ENCODE measurements around the gene KCNJ5. TPM values are rescaled to one million over a fixed set of nuclear protein-coding genes. Genes with fewer than 3 reads are reported as not detected.
A peak's percentile ranks its signal among the peaks of the same experiment; 100 is the strongest.

The KCNJ5 gene
- total and polyA plus RNA-seq, 10 of the 15 experiments (the other 5 are each of a cell fraction or from before 2014, with no cell fraction given), result 0.03 TPM; not detected in 8

GRCh38 chr11:128884703-128885338 lies 6.3 kb upstream of the KCNJ5 start:
- Histone ChIP-seq H3K36me3 (ENCODE audit: control insufficient read depth in 2 of 2, insufficient read depth in 2 of 2, low read length in 1 of 2) (no peaks in the 10 kb centered on the region), H4K20me1 (ENCODE audit: control insufficient read depth, insufficient read depth) (no peaks in the 10 kb centered on the region), H3K9ac (ENCODE audit: control insufficient read depth, insufficient read depth, low read length) (no peak overlapping the region), H3K27ac (ENCODE audit: control insufficient read depth, insufficient read depth) (no peak overlapping the region), H3K4me2 (ENCODE audit: control insufficient read depth, insufficient read depth) (no peak overlapping the region), H3K4me1 (ENCODE audit: control insufficient read depth, insufficient read depth, low read length) (no peaks in the 10 kb centered on the region), H3K27me3 (replicated peaks in 1 of 2; ENCODE audit: control insufficient read depth in 2 of 2, insufficient read depth in 2 of 2, low read length in 1 of 2) (peaks cover 7 to 8% of the 10 kb centered on the region in 2 experiments; a peak in 3 of 4 replicates), H2AFZ (ENCODE audit: control insufficient read depth, low read depth, low read length) (no peak overlapping the region), H3K79me2 (ENCODE audit: control insufficient read depth, insufficient read depth, low read length) (no peaks in the 10 kb centered on the region), H3K9me3 (replicated peaks; ENCODE audit: control insufficient read depth, insufficient read depth, low read length) (no peaks in the 10 kb centered on the region), H3K4me3 (no peak overlapping the region)
- no peak for DNase-seq (ENCODE audit: low read depth, low spot score)
- ChIA-PET CTCF (interaction anchor here (0.7 to 10.8 kb wide), 29 partner anchors 8 to 866 kb away, joined by 3 to 480 read pairs (median 4); partner anchors contain the start of gene TP53AIP1), SMC1A (ENCODE audit: uncharacterized antibody, unreplicated experiment) (interaction anchor here (0.7 to 12.3 kb wide), 14 partner anchors 10 to 444 kb away, joined by 3 to 249 read pairs (median 4); no protein-coding TSS in a partner anchor), RAD21 (ENCODE audit: unreplicated experiment) (interaction anchor here (0.6 to 4.2 kb wide), 15 partner anchors 11 to 714 kb away, joined by 3 to 109 read pairs (median 3); no protein-coding TSS in a partner anchor), POLR2A (interaction anchor here (1.5 kb wide), 1 partner anchor 72 kb away, joined by 3 read pairs; no protein-coding TSS in a partner anchor)
- intact Hi-C loops (cut with micrococcal nuclease; ENCODE audit: unreplicated experiment), result loop anchor here (1.0 to 5.0 kb wide), 4 partner anchors 21 to 448 kb away; no protein-coding TSS in a partner anchor
- ATAC-seq, result peak; percentile 95
- 26% methylated on average over 12 of the region's 12 CpGs for WGBS (ENCODE audit: insufficient coverage, insufficient replicate concordance, low lambda C conversion rate, missing lambda C conversion rate)
- in situ Hi-C loops (cut with MboI), result loop anchor here (5.0 to 10.0 kb wide), 2 partner anchors 72 to 450 kb away; no protein-coding TSS in a partner anchor
- FAIRE-seq, result peak; percentile 69
- no TSS peak for BruUV-seq (replicated peaks)
- TF ChIP-seq SMAD1 (IDR thresholded peaks at IDR 0.05; ENCODE audit: low read depth, partially characterized antibody) (no peak), KLF5 (IDR thresholded peaks at IDR 0.05; ENCODE audit: partially characterized antibody) (no peak), SKIL (IDR thresholded peaks at IDR 0.05; ENCODE audit: low read depth, poor library complexity, severe bottlenecking) (peak; percentile 36), RAD51 (IDR thresholded peaks at IDR 0.05) (no peak), TCF7 (IDR thresholded peaks at IDR 0.05; ENCODE audit: borderline replicate concordance) (no peak), SMC3 (IDR thresholded peaks at IDR 0.05; ENCODE audit: borderline replicate concordance, low read length) (peak; percentile 98), E2F8 (IDR thresholded peaks at IDR 0.05; ENCODE audit: low read depth, partially characterized antibody) (no peak), BHLHE40 (IDR thresholded peaks at IDR 0.05; ENCODE audit: borderline replicate concordance in 1 of 2, low read depth in 2 of 2, low read length in 1 of 2) (peak in 1 of 2 experiments; percentile 16; a peak in 1 of 4 replicates), CBFB (IDR thresholded peaks at IDR 0.05; ENCODE audit: low read depth) (no peak), CUX1 (IDR thresholded peaks at IDR 0.05; ENCODE audit: insufficient replicate concordance, low read depth, low read length) (no peak), ZNF217 (IDR thresholded peaks at IDR 0.05) (no peak), ZZZ3 (IDR thresholded peaks at IDR 0.05; ENCODE audit: control insufficient read depth, insufficient read length, low read depth) (no peak)
